HG02884 (cell line): ENCODE results near the gene ABL1.

Experiments
- ATAC-seq: cut with Tn5 transposase; IDR thresholded peaks from one replicate; pipeline ENCODE4 v1.9.1; 2021; ENCODE audit warnings: mild to moderate bottlenecking, moderate library complexity; ENCODE audit not compliant: unreplicated experiment

The ABL1 gene

GRCh38 chr9:130913599-130914416 lies 78.8 kb downstream of the ABL1 start:
- no peak for ATAC-seq

DNA sequence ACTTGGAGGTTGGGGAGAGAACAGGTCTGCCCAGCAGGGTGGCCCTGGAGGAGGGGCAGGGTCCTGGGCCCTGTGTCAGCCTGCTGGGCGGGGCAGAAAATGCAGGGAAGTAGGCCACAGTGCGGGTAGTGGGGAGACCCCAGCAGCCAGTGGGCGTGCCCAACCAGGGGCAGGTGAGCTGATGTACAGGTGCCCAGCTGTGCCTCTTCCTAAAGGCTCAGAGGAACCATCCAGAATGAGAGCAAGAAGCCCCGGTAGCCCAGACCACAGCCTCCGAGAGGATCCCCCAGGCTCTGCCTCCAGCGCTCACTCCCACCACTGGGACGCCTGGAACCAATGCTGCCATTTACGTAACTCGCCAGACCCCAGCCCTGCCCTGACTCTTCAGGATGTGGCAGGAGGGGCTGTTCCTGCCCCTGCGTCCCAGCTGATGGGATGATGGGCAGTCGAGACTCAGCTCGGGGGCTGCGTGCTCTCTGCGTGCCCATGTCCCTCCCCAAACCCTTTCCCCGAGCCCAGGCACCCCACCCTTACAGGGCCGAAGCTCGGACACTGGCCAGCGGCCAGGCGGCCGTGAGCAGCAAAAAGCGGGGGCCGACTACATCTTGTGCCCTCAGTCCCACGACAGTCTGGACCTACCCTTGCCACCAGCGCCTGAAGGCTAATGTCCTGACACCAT lies 79.5 kb downstream of the ABL1 start:
- ATAC-seq, result no peak

GRCh38 chr9:130915096-130915447 lies 80.0 kb downstream of the ABL1 start:
- ATAC-seq, result no peak

DNA sequence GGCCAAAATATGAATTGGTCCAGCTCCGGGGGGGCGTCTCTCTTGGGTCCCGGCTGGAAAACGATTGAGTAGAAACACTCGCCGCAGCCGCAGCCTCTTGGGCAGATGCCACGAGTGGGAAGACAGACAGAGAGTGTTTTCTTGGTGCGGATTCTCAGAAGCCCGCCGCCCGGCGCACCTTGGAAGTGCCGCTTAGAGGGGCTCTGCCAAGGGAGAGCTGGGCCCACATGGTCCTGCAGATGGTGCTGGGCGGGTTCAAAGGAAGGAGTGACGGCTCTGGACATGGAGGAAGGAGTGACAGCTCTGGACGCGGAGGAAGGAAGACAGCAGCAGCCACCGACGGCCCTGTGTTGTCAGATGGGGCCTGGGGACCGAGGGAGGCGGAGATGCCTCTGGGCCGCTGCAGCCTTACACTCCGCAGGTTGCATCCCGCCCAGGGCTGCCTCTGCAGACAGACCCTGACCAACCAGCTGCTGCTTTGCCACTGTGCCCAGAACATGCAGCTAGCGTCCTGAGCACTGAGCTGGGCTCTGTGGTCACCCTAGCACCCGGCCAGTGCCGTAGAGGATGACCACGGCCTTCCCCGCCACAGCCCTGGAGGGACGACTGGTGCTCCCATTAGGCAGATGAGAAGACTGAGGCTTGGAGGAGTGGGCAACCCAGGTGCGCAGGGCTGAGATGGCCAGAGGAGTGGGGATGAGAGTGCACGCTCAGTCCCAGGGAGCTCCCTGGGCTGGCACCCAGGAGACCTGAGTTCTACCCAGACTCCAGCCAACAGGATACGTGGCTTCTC lies 82.3 kb downstream of the ABL1 start:
- ATAC-seq, result no peak

- no peak for ATAC-seq
These were observed 83.2 kb downstream of the ABL1 start for GRCh38 chr9:130918101-130918825.

GRCh38 chr9:130918826-130919558 lies 83.9 kb downstream of the ABL1 start:
- no peak for ATAC-seq

DNA sequence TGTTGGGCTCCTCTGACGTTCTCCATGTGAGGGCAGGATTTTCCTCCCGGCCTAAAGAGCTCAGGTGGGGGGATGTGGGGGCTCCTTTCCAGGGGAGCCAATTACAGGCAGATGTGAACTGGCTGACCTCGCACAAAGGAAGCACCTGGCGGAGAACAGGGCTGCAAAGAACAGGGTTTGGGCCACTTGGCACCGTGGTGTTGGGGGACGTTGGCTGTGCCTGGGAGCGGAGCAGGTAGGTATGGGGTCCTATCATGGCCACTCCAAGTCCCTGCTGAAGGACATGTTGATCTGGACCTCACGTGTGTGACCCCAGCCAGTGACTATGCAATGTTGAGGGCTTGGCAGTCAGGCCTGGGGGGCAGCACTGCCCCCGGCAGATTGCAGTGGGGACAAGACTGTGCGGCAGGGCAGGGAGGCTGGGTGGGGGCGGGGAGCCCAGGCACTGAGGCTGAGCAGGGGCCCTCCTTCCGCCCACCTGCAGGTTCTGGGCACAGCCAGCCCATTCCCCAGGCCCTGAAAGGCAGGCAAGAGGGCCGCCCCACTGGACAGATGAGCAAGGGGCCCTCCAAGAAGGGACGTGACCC lies 84.6 kb downstream of the ABL1 start:
- ATAC-seq, result no peak

GRCh38 chr9:130920233-130920632 lies 85.2 kb downstream of the ABL1 start:
- ATAC-seq, result no peak

DNA sequence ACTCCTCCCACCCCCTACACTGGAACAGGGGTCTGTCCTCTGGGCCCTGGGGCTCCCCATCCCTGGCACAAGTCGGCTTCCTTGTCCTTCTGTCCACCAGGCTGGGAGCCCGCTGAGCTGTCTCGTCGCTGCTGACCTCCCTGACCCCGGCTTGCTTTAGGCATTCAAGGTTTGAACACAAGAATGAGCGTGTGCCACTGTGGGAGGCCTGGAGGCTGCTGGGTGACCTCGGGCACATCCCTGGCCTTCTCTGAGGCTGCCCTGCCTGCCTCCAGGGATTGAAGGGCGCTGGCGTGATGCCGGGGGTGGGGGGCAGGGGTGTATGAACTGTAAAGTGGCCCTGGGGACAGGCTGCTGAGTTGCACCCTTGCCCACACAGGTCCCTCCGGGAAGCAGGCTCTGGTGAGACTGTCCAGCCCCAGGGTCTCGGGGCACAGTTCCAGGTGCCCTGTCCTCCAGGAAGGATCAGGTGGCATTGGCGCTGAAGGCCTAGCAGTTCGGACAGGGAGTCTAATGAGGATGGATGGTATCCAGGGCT lies 85.8 kb downstream of the ABL1 start:
- no peak for ATAC-seq

DNA sequence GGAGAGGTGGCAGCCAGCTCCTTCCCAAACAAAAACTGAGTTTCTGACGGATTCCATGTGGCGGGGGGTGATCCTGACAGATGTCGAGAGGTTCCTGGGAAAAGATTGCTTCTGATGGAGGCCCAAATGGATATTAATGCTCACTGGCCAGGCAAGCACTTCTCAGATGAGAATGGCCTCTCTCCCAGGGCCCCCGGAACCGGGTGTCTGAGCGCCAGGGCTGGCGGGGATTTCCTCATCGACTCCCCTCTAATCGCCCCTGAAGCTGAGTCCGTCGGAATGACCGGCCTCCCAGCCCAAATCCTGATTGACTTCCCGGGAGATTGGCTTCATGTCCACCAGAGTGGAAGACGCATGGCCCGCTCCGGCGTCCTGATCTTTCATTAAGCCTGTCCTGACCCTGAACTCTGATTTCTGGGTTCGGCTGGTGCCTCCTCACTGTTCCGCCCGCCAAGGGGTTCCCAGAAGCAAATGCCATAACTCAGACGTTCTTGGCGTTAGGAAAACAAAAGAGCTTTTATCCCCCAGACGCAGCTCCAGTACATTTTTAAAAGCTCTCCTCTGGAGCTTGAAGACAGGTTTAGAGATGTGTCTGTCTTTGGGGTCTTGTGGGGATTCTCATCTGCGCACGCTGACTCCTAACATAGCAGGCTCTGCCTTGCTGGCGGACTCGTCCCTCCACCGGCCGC lies 86.4 kb downstream of the ABL1 start:
- no peak for ATAC-seq

- no peak for ATAC-seq
These were observed 87.2 kb downstream of the ABL1 start for GRCh38 chr9:130921989-130922892.

GRCh38 chr9:130922893-130923610 lies 88.0 kb downstream of the ABL1 start:
- no peak for ATAC-seq

- ATAC-seq, result no peak
These were observed 88.8 kb downstream of the ABL1 start for GRCh38 chr9:130923611-130924447.

DNA sequence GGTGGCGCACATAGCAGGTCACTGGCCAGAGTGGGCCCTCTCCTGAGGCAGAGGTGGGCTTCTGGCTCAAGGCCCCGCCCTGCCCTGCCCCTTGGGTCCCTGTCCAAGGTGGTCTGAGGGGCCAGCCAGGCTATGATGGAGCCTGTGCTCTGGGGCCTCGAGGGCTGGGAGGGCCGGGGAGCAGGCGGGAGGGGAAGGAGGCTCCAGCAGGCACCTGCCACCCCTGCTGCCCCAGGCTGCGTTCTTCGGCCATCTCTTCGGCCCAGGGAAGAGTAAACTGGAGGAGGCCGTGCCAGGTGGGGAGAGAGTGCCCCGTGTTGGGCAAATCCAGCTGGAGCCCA lies 89.4 kb downstream of the ABL1 start:
- no peak for ATAC-seq

DNA sequence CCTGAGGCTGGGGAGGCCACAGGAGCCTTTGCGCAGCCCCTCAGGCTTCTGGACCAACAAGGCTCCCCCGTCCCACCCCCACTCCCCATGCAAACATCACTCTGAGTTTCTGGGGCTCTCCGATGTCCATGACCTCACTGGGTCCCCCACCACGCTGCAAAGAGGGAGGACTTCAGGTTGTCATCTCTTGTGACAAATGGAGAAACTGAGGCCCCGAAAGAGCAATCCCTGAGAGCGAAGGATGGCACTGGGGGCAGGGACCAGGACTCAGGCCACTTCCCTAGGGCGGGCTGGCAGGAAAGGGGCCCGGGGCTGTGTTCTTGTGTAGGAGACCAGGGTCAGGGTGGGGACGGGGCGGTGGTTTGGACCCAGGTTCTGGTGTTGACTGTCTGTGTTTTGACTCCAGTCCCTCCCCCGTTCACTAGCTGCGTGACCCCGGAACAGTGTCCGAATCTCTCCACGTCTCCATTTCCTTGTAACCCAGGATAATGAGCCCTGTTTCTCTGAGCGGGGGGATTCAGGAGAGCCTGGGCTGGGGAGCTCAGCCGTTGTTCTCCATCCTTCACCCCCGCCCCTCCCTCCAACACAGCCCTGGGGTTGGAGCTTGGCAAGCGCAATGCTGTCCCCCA lies 90.1 kb downstream of the ABL1 start:
- ATAC-seq, result no peak

DNA sequence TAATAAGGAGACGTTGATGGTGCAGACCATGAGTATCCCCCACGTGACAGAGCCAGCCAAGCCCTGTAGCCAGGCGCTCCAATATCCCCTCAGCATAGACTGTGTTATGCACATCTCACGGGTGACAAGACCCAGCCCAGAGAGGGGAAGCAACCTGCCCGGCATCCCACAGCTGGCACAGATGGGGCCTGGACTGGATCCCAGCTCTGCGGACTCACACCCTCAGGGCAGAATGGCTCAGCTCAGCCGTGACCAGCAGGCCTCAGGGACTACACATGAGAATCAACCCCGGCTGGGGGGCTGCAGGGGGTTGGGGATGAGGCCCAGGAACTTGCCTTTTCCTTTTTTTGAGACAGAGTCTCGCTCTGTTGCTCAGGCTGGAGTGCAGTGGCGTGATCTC lies 92.3 kb downstream of the ABL1 start:
- no peak for ATAC-seq
